HL-60/S4 (cell line): ENCODE measurements around the gene PXMP2.
"Not testable (repeated sequence)": the region's sequence is repeated elsewhere in the genome, so short reads cannot be mapped to it uniquely, and the experiment has no call there.

Experiments used
- in situ Hi-C: fragments of 300-500 bp; cut with MboI; formaldehyde crosslinking; loops from 2 replicates; pipeline ENCODE4 v1.14.3; 2022; ENCODE audit warnings: low sequenced_read_pairs

The PXMP2 gene

GRCh38 chr12:132690112-132690511 lies 2.7 kb downstream of the PXMP2 start:
- in situ Hi-C loops, result no loop called here

- in situ Hi-C loops, result not testable (repeated sequence)
Observed at GRCh38 chr12:132692030-132692429, 4.6 kb downstream of the PXMP2 start.

DNA sequence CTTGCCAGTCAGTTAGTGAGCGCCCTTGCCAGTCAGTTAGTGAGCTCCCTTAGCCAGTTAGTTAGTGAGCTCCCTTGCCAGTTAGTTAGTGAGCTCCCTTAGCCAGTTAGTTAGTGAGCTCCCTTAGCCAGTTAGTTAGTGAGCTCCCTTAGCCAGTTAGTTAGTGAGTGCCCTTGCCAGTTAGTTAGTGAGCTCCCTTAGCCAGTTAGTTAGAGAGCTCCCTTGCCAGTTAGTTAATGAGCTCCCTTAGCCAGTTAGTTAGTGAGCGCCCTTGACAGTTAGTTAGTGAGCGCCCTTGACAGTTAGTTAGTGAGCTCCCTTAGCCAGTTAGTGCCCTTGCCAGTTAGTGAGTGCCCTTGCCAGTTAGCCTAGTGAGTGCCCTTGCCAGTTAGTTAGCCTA lies 7.5 kb downstream of the PXMP2 start:
- in situ Hi-C loops, result not testable (repeated sequence)

DNA sequence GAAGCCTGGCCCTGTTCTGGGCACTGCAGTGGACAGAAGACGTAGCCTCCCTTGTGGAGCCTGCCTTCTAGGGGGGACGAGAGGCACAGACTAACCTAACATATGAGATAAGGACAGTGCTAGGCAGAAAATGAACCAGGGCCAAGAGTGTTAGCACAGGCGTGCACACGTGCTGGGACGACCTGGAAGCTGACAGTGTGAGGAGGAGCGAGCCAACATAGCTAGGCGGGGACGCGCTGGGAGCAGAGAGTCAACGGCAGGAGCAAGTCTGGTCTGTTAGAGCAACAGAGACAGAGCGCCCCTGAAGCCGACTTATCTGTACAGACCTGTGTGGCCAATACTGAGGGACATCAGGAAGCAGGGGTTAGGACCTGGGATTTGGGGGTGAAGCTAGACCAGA lies 8.0 kb downstream of the PXMP2 start:
- in situ Hi-C loops, result no loop called here

DNA sequence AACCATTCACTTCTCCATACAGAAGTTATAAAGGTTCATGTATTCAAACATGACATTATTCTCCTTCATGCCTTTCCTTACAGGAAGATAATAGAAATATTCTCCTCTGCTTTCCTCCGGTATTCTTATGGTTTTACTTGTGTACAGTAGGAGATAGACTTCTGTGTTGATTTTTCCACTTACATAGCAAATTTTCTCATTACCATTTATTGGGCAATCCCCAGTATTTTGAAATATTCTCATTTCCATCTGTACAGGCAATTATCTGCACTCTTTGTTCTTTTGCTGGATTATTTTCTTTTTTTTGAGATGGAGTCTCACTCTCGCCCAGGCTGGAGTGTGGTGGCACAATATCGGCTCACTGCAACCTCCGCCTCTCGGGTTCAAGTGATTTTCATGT lies 11.0 kb downstream of the PXMP2 start:
- in situ Hi-C loops, result no loop called here

DNA sequence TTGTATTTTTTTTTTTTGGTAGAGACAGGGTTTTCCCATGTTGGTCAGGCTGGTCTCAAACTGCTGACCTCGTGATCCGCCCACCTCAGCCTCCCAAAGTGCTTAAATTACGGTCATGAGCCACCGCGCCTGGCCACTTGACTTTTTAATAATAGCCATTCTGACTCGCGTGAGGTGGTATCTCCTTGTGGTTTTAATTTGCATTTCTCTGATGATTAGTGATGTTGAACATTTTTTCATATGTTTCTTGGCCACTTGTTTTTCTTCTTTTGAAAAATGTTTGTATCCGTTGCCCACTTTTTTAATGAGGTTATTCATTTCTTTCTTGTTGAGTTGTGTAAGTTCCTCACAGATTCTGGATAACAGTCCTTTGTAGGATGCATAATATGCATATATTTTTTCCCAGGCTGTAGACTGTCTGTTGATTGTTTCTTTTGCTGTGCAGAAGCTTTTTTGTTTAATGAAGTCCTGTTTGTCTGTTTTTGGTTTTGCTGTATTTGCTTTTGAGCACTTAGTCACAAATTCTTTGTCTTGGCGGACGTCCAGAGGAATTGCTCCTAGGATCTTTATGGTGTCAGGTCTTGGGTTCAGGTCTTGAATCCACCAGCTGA lies 12.9 kb downstream of the PXMP2 start:
- in situ Hi-C loops, result no loop called here

DNA sequence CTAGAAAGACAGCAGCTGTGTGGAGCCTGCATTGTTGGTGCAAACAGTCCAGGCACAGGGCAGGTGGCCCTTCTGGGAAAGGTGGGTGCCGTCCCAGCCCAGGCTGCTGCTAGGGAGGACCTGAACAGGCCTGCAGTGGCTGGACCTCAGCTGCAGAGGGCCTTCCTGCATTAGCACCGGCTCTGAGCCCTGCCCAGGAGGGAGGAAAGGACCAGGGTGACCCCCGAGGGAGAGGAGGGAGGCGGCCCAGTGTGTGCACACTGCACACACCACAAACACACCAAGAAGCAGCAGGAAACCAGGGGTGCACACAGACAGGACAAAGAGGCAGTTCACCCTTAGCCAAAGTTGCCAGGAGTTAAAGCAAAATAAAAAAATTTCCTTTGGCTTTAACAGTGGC lies 15.3 kb downstream of the PXMP2 start:
- in situ Hi-C loops, result no loop called here

- in situ Hi-C loops, result no loop called here
Observed at GRCh38 chr12:132703641-132704040, 16.3 kb downstream of the PXMP2 start.

- in situ Hi-C loops, result no loop called here
Observed at GRCh38 chr12:132707241-132707640, 19.9 kb downstream of the PXMP2 start.

- in situ Hi-C loops, result no loop called here
Observed at GRCh38 chr12:132708150-132708549, 20.8 kb downstream of the PXMP2 start.

GRCh38 chr12:132710043-132710404 lies 22.6 kb downstream of the PXMP2 start:
- in situ Hi-C loops, result no loop called here

- in situ Hi-C loops, result no loop called here
Observed at GRCh38 chr12:132710405-132711079, 23.2 kb downstream of the PXMP2 start, which contains the start of gene PGAM5. TSS of gene PGAM5 (plus strand) at chr12:132710842. CDS start at chr12:132710877, 35 bp downstream.

- in situ Hi-C loops, result no loop called here
Observed at GRCh38 chr12:132711080-132711843, 23.9 kb downstream of the PXMP2 start.

- in situ Hi-C loops, result no loop called here
Observed at GRCh38 chr12:132713123-132713522, 25.7 kb downstream of the PXMP2 start.

- in situ Hi-C loops, result no loop called here
Observed at GRCh38 chr12:132715874-132716273, 28.5 kb downstream of the PXMP2 start.

DNA sequence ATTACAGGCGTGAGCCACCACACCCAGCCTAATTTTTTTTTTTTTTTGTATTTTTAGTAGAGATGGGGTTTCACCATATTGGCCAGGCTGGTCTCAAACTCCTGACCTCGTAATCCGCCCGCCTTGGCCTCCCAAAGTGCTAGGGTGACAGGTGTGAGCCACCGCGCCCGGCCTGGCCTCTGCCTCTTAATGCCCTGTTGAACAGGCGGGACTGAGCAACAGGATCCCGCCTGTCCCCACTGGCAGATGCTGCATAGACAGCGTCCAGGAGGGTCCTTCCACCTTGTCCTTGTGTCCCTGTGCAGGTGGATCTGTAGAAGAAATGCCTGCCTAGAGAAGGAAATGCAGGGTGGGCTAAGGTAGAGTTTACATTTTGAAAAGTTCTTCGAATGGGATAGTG lies 29.0 kb downstream of the PXMP2 start:
- in situ Hi-C loops, result no loop called here

- in situ Hi-C loops, result no loop called here
Observed at GRCh38 chr12:132717011-132717410, 29.6 kb downstream of the PXMP2 start.

DNA sequence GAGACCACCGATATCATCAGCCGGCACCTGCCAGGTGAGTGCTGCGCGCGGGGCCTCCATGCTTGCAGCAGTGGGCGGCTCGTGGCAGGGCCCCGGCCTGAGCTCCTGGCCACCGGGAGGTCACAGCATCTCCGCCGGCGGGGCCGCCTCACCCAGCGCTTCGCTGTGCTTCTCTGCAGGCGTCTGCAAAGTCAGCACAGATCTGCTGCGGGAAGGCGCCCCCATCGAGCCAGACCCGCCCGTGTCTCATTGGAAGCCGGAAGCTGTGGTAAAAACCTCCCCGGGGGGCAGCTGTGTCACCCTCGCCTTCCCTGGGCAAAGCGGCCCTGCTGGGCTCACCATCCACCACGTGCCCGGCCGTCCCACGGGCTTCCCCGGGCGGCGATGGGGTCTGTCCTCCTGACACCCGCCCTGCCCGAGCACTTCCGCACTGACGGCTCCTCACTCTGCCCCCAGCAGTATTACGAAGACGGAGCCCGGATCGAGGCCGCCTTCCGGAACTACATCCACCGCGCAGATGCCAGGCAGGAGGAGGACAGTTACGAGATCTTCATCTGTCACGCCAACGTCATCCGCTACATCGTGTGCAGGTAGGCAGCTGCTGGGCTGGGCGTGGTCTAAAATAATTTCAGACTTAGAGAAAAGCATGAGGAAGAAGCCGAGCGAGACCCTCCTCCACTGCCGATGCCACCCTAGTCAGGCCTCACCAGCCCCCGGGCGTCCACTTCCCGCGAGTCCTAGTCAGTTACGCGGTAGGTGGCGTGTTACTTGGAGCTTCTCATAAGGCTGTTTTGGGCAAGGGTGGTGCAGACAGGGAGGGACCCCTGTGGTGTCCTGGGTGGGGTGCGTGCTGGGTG lies 30.4 kb downstream of the PXMP2 start:
- in situ Hi-C loops, result no loop called here

DNA sequence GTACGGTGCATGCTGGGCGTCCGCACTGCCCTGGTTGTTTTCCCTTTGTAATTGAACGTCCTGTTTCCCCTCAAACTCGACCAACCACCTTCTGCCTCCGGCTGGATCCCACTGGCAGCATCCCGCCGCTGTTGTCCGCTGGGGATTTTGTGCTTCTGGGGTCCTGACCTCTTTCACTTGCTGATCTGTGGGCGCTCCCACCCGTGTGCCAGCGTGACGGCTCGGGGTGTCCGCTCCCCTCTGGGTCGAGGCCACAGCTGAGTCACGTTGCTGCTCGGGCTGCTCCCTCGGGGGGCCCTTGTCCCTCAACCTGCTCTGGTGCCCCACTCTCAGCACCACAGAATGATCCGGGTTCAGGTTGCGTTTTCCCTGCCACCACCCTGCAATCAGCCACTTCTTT lies 31.3 kb downstream of the PXMP2 start:
- in situ Hi-C loops, result no loop called here

DNA sequence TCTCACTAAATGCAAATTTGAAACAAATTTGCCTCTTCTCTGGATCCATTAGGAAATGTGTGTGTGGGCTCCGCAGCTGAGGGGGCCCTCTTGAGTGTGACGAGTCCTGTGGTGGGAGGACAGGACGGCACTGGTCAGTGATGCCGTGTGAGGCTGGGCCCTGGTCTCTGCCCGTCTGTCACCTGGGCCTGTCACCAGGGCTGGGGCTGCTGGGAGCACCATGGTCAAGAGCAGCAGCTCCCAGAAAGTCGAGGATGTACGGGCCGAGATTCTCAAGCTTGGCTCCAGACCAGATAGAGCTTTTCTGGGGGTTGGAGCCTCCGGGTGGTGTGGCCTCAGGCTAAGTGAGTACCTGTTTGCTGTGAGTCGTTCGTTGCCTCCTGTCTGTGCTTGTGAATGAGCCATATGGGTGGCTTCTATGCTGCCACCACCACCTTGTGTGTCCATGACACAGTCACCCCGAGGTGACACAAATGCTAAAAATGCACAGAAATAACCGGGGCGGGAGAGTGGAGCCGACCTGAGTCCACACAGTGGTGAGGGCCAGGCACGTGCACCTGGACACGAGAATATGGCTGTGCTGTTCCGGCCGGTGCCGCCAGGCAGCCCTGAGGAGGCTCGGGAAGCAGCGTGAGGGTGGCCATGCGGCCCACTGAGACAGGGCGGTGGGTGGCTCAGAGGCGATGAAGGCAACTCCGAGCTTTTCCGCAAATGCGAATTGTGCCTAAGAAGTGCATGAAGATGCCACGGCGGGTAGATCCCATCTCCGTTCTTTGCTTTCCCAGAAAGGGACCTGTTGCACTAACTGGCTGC lies 32.0 kb downstream of the PXMP2 start:
- in situ Hi-C loops, result no loop called here
